Breast epithelium (tissue), 3 donors: ENCODE data around the gene SKA3.

Source experiments
- CTCF ChIP-seq, 3 donors: fragments of 450-650 bp; IDR thresholded peaks; one replicate each; pipeline ENCODE4 v1.5.1; 2016 to 2017; ENCODE audit warnings: antibody characterized with exemption in 3 of 3, mild to moderate bottlenecking in 3 of 3, moderate library complexity in 3 of 3
- POLR2AphosphoS5 ChIP-seq, 3 donors: sonication (generic); formaldehyde crosslinking; IDR thresholded peaks; one replicate each; pipeline ENCODE4 v1.6.1; 2017; ENCODE audit warnings: antibody characterized with exemption in 3 of 3

GRCh38 chr13:21176982-21177284 lies 581 bp upstream of the SKA3 start:
- TF ChIP-seq CTCF (IDR thresholded peaks at IDR 0.05) = no peak
- no peak for TF ChIP-seq POLR2AphosphoS5 (IDR thresholded peaks at IDR 0.05)
